Activated CD4-positive, CD25-positive, alpha-beta regulatory T cell treated with anti-CD3 and anti-CD28 coated beads, Interleukin-2, amount 50 U/mL, for 16 hours (primary cell): ENCODE measurements around the gene CRY2.

Experiments
- DNase-seq: peaks from one replicate; pipeline ENCODE4 v3.0.0-alpha.2; 2020; ENCODE audit warnings: low read depth, low spot score

CRY2 gene

GRCh38 chr11:45918331-45918941, 71.2 kb downstream of the CRY2 start:
- peak; percentile 33 for DNase-seq

GRCh38 chr11:45918962-45919675, 71.8 kb downstream of the CRY2 start:
- DNase-seq: no peak

- DNase-seq: no peak
Observed at GRCh38 chr11:45919806-45920530, 72.7 kb downstream of the CRY2 start.

- DNase-seq: no peak
Observed at GRCh38 chr11:45920531-45921477, 73.5 kb downstream of the CRY2 start.

- DNase-seq: no peak
Observed at GRCh38 chr11:45921561-45922424, 74.5 kb downstream of the CRY2 start.

- DNase-seq: no peak
Observed at GRCh38 chr11:45922425-45923082, 75.3 kb downstream of the CRY2 start, which contains the start of gene LARGE2. Gene LARGE2, plus strand, starts transcription at chr11:45922656. Its CDS starts 227 bp downstream, at chr11:45922883.

GRCh38 chr11:45924036-45924915, 77.0 kb downstream of the CRY2 start:
- DNase-seq: no peak

GRCh38 chr11:45924927-45925326, 77.7 kb downstream of the CRY2 start:
- DNase-seq: no peak

GRCh38 chr11:45925550-45925949, 78.3 kb downstream of the CRY2 start:
- DNase-seq: no peak

- DNase-seq: no peak
Observed at GRCh38 chr11:45926001-45926401, 78.7 kb downstream of the CRY2 start.

GRCh38 chr11:45926536-45927331, 79.5 kb downstream of the CRY2 start:
- DNase-seq: no peak

- no peak for DNase-seq
Observed at GRCh38 chr11:45927332-45927683, 80.0 kb downstream of the CRY2 start.

- DNase-seq: no peak
Observed at GRCh38 chr11:45927684-45928413, 80.6 kb downstream of the CRY2 start.

- no peak for DNase-seq
Observed at GRCh38 chr11:45928535-45929215, 81.4 kb downstream of the CRY2 start.

- DNase-seq: no peak
Observed at GRCh38 chr11:45929486-45930030, 82.3 kb downstream of the CRY2 start.

- DNase-seq: no peak
Observed at GRCh38 chr11:45930031-45930794, 82.9 kb downstream of the CRY2 start.
